ENCODE results near the gene FAM110D. TPM values are rescaled to one million over a fixed set of nuclear protein-coding genes. Genes with fewer than 3 reads are reported as not detected.

The FAM110D gene
- total and polyA plus RNA-seq, 2 donors (not counting 1 experiment from before 2014, with no cell fraction given): not detected

GRCh38 chr1:26197813-26198212 lies 38.9 kb downstream of the FAM110D start:
- no peak overlapping the region for H2AFZ ChIP-seq (ENCODE audit: insufficient read depth, low read depth, low read length, poor library complexity, severe bottlenecking)

GRCh38 chr1:26200413-26200812 lies 41.5 kb downstream of the FAM110D start:
- no peaks in the 10 kb centered on the region for H3K4me1 Mint-ChIP-seq
- H3K79me2 ChIP-seq (ENCODE audit: control insufficient read depth, insufficient read depth, low read length): no peaks in the 10 kb centered on the region
- ChIA-PET CTCF (interaction anchor here (1.1 kb wide), 1 partner anchor 10 kb away, joined by 3 read pairs; no protein-coding TSS in a partner anchor), POLR2A (no interaction called here)
- no peak overlapping the region for H3K4me2 ChIP-seq (replicated peaks; ENCODE audit: low read depth, low read length, poor library complexity, severe bottlenecking)
- no peak overlapping the region for H3K4me3 Mint-ChIP-seq
- no peaks in the 10 kb centered on the region for H4K20me1 ChIP-seq (ENCODE audit: control insufficient read depth, insufficient read depth, low read length, poor library complexity, severe bottlenecking)
- H3K4me1 ChIP-seq (ENCODE audit: control insufficient read depth in 2 of 2, insufficient read depth in 2 of 2, low read length in 2 of 2): no peaks in the 10 kb centered on the region
- intact Hi-C loops (cut with micrococcal nuclease): no loop called here
- no peak overlapping the region for H3K9ac ChIP-seq (ENCODE audit: low read length)
- no peaks in the 10 kb centered on the region for H3K36me3 ChIP-seq (replicated peaks in 1 of 2; ENCODE audit: control extremely low read depth in 1 of 2, control insufficient read depth in 1 of 2, extremely low read depth in 1 of 2, insufficient read depth in 2 of 2, low read length in 1 of 2)
- H3K9me3 ChIP-seq (ENCODE audit: control extremely low read depth in 1 of 3, control insufficient read depth in 2 of 3, insufficient read depth in 1 of 3, low read length in 2 of 3): no peaks in the 10 kb centered on the region
- no peak overlapping the region for H3K27ac Mint-ChIP-seq
- 100% methylated on average over 3 of the region's 5 CpGs for WGBS (ENCODE audit: insufficient coverage)
- peaks cover 15% of the 10 kb centered on the region for H3K27me3 Mint-ChIP-seq
- no peak overlapping the region for H2AFZ ChIP-seq (ENCODE audit: insufficient read depth, low read depth, low read length, poor library complexity, severe bottlenecking)
- TF ChIP-seq, protein P1, sequence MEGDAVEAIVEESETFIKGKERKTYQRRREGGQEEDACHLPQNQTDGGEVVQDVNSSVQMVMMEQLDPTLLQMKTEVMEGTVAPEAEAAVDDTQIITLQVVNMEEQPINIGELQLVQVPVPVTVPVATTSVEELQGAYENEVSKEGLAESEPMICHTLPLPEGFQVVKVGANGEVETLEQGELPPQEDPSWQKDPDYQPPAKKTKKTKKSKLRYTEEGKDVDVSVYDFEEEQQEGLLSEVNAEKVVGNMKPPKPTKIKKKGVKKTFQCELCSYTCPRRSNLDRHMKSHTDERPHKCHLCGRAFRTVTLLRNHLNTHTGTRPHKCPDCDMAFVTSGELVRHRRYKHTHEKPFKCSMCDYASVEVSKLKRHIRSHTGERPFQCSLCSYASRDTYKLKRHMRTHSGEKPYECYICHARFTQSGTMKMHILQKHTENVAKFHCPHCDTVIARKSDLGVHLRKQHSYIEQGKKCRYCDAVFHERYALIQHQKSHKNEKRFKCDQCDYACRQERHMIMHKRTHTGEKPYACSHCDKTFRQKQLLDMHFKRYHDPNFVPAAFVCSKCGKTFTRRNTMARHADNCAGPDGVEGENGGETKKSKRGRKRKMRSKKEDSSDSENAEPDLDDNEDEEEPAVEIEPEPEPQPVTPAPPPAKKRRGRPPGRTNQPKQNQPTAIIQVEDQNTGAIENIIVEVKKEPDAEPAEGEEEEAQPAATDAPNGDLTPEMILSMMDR (IDR thresholded peaks at IDR 0.05): no peak
- no peak for TF ChIP-seq EZH2 (IDR thresholded peaks at IDR 0.05; ENCODE audit: borderline replicate concordance, insufficient read depth, low read depth, low read length, poor library complexity, severe bottlenecking)
- no peak overlapping the region for H3K27ac ChIP-seq (ENCODE audit: low read length in 2 of 2)
- no peak for DNase-seq
- no peak overlapping the region for H3K4me3 ChIP-seq (ENCODE audit: control extremely low read depth in 1 of 5, extremely low read depth in 1 of 5, insufficient read depth in 1 of 5, low read depth in 2 of 5, low read length in 4 of 5)
- H3K27me3 ChIP-seq (replicated peaks in 1 of 4; ENCODE audit: control extremely low read depth in 1 of 4, control insufficient read depth in 3 of 4, insufficient read depth in 4 of 4, low read length in 3 of 4): peaks cover 0 to 11% (median 4%) of the 10 kb centered on the region in 4 experiments
- H3K9me3 Mint-ChIP-seq (ENCODE audit: insufficient read depth): no peaks in the 10 kb centered on the region
- ATAC-seq (ENCODE audit: low read depth): no peak

More at GRCh38 chr1:26197813-26198212, 38.9 kb downstream of the FAM110D start:
- Histone ChIP-seq H3K4me3 (ENCODE audit: control extremely low read depth in 1 of 5, extremely low read depth in 1 of 5, insufficient read depth in 1 of 5, low read depth in 2 of 5, low read length in 4 of 5) (no peak overlapping the region), H3K27ac (ENCODE audit: low read length in 2 of 2) (no peak overlapping the region), H4K20me1 (ENCODE audit: control insufficient read depth, insufficient read depth, low read length, poor library complexity, severe bottlenecking) (no peaks in the 10 kb centered on the region), H3K9ac (ENCODE audit: low read length) (no peak overlapping the region), H3K4me2 (replicated peaks; ENCODE audit: low read depth, low read length, poor library complexity, severe bottlenecking) (no peak overlapping the region), H3K4me1 (ENCODE audit: control insufficient read depth in 2 of 2, insufficient read depth in 2 of 2, low read length in 2 of 2) (no peaks in the 10 kb centered on the region), H3K9me3 (ENCODE audit: control extremely low read depth in 1 of 3, control insufficient read depth in 2 of 3, insufficient read depth in 1 of 3, low read length in 2 of 3) (no peaks in the 10 kb centered on the region), H3K27me3 (replicated peaks in 1 of 4; ENCODE audit: control extremely low read depth in 1 of 4, control insufficient read depth in 3 of 4, insufficient read depth in 4 of 4, low read length in 3 of 4) (peaks cover 0 to 13% (median 4%) of the 10 kb centered on the region in 4 experiments), H3K79me2 (ENCODE audit: control insufficient read depth, insufficient read depth, low read length) (no peaks in the 10 kb centered on the region), H3K36me3 (replicated peaks in 1 of 2; ENCODE audit: control extremely low read depth in 1 of 2, control insufficient read depth in 1 of 2, extremely low read depth in 1 of 2, insufficient read depth in 2 of 2, low read length in 1 of 2) (no peaks in the 10 kb centered on the region)
- no peak overlapping the region for H3K4me3 Mint-ChIP-seq
- ChIA-PET POLR2A (no interaction called here), CTCF (interaction anchor here (1.1 kb wide), 1 partner anchor 219 kb away, joined by 3 read pairs; no protein-coding TSS in a partner anchor)
- no peaks in the 10 kb centered on the region for H3K9me3 Mint-ChIP-seq (ENCODE audit: insufficient read depth)
- DNase-seq: no peak
- H3K27ac Mint-ChIP-seq: no peak overlapping the region
- ATAC-seq (ENCODE audit: low read depth): no peak
- no peak for TF ChIP-seq EZH2 (IDR thresholded peaks at IDR 0.05; ENCODE audit: borderline replicate concordance, insufficient read depth, low read depth, low read length, poor library complexity, severe bottlenecking)
- TF ChIP-seq, protein P1 (IDR thresholded peaks at IDR 0.05): no peak
- H3K4me1 Mint-ChIP-seq: no peaks in the 10 kb centered on the region
- WGBS (ENCODE audit: insufficient coverage): 94% methylated on average over 10 of the region's 11 CpGs
- H3K27me3 Mint-ChIP-seq: peaks cover 9% of the 10 kb centered on the region
- intact Hi-C loops (cut with micrococcal nuclease): no loop called here

All from B cell (primary cell).